A549 (cell line): Measurements from ENCODE around the gene GALNT5. TPM values are rescaled to one million over a fixed set of nuclear protein-coding genes. Genes with fewer than 3 reads are reported as not detected.

Source experiments
- ATAC-seq, 2 experiments: fragments of 200-7000 bp in 1 of 2; fragments of >200 bp in 1 of 2; cut with Nextera tagmentation in 1 of 2; cut with Tn5 transposase in 1 of 2; 3 replicates each; pipeline versions ENCODE4 v1.8.0 to v1.9.1; 2018 to 2020; ENCODE audit warnings: mild to moderate bottlenecking in 1 of 2, moderate library complexity in 1 of 2
- CTCF ChIA-PET: fragments of 300-600 bp; sonication (Branson Sonifier 250); formaldehyde crosslinking; extraction: SDS; loops from one replicate; lab custom pipeline; 2021; ENCODE audit warnings: antibody characterized with exemption, inconsistent platforms; lab: Yijun Ruan, JAX
- POLR2A ChIA-PET: fragments of 350-600 bp; formaldehyde crosslinking; extraction: SDS; loops from one replicate; lab custom pipeline; 2021; ENCODE audit warnings: antibody characterized with exemption, inconsistent platforms; lab: Yijun Ruan, JAX
- DNase-seq, 2 experiments: peaks; one replicate each; pipeline versions ENCODE4 v3.0.0 to v3.0.0-alpha.2; 2011 to 2016; ENCODE audit warnings: low read depth in 1 of 2, low spot score in 1 of 2
- FAIRE-seq: peaks from 2 replicates; lab custom pipeline; 2011; peaks lifted over from hg19 to GRCh38; lab: Jason Lieb, UNC
- H3K27ac ChIP-seq, 2 experiments: fragments of >200 bp; sonication (Bioruptor Twin); formaldehyde crosslinking; 3 replicates each; pipeline ENCODE4 v1.5.1; 2016 to 2017
- H3K4me1 ChIP-seq: fragments of >200 bp; sonication (Bioruptor Twin); formaldehyde crosslinking; 3 replicates; pipeline ENCODE4 v1.6.1; 2016
- H3K4me2 ChIP-seq: fragments of >200 bp; sonication (Bioruptor Twin); formaldehyde crosslinking; 3 replicates; pipeline ENCODE4 v1.6.1; 2016
- H3K4me3 ChIP-seq: fragments of >200 bp; sonication (Bioruptor Twin); formaldehyde crosslinking; 3 replicates; pipeline ENCODE4 v1.5.1; 2016
- H3K9me3 ChIP-seq: fragments of >200 bp; sonication (Bioruptor Twin); formaldehyde crosslinking; 3 replicates; pipeline ENCODE4 v1.6.1; 2016
- BCL3 ChIP-seq: fragments of >200 bp; sonication (Bioruptor Twin); formaldehyde crosslinking; IDR thresholded peaks from 3 replicates; pipeline ENCODE4 v1.6.1; 2016
- CBX8 ChIP-seq: fragments of 200-600 bp; sonication (generic); IDR thresholded peaks from 2 replicates; pipeline ENCODE4 v1.6.1; 2016
- CEBPB ChIP-seq, 2 experiments: fragments of >200 bp in 1 of 2; sonication (Bioruptor Twin) in 1 of 2; formaldehyde crosslinking in 1 of 2; IDR thresholded peaks; 2 replicates each; pipeline ENCODE4 v1.6.1; 2012 to 2016
- EHMT2 ChIP-seq: fragments of 200-600 bp; sonication (generic); IDR thresholded peaks from 2 replicates; pipeline ENCODE4 v1.6.1; 2016; ENCODE audit warnings: antibody characterized with exemption, low read depth, mild to moderate bottlenecking, moderate library complexity
- EP300 ChIP-seq, 2 experiments: fragments of >200 bp; sonication (Bioruptor Twin); formaldehyde crosslinking; IDR thresholded peaks; 2 replicates in 1 of 2; 3 replicates in 1 of 2; pipeline ENCODE4 v1.6.1; 2016 to 2017
- ESRRA ChIP-seq: fragments of 150-350 bp; IDR thresholded peaks from 2 replicates; pipeline ENCODE4 v1.6.1; 2014; ENCODE audit warnings: mild to moderate bottlenecking, low read length, borderline replicate concordance
- FOSL2 ChIP-seq, 2 experiments: fragments of 450-650 bp in 1 of 2; fragments of >200 bp in 1 of 2; sonication (Bioruptor Twin) in 1 of 2; formaldehyde crosslinking; IDR thresholded peaks; 2 replicates each; pipeline versions ENCODE4 v1.5.0 to v1.6.1; 2016 to 2020; ENCODE audit warnings: mild to moderate bottlenecking in 1 of 2, moderate library complexity in 1 of 2
- FOXS1 ChIP-seq: fragments of 250-450 bp; sonication (Bioruptor Pico); IDR thresholded peaks from 2 replicates; pipeline ENCODE4 v1.5.0; 2020; ENCODE audit warnings: mild to moderate bottlenecking, moderate library complexity
- GATA3 ChIP-seq: IDR thresholded peaks from 2 replicates; pipeline ENCODE4 v1.6.1; 2012; ENCODE audit warnings: borderline replicate concordance
- HOXB5 ChIP-seq: fragments of 250-450 bp; sonication (Bioruptor Pico); IDR thresholded peaks from 2 replicates; pipeline ENCODE4 v1.5.0; 2020; ENCODE audit warnings: mild to moderate bottlenecking, moderate library complexity
- JUN ChIP-seq, 2 experiments: fragments of >200 bp; sonication (Bioruptor Twin); formaldehyde crosslinking; IDR thresholded peaks; 2 replicates in 1 of 2; 3 replicates in 1 of 2; pipeline ENCODE4 v1.6.1; 2016 to 2017
- MAFK ChIP-seq: fragments of 450-650 bp; IDR thresholded peaks from 2 replicates; pipeline ENCODE4 v1.6.1; 2014; ENCODE audit not compliant: partially characterized antibody
- MAX ChIP-seq: IDR thresholded peaks from 2 replicates; pipeline ENCODE4 v1.6.1; 2012
- MYC ChIP-seq: IDR thresholded peaks from 2 replicates; pipeline ENCODE4 v1.6.1; 2012; ENCODE audit warnings: mild to moderate bottlenecking, inconsistent platforms, low read length, improper control_type of control experiment, borderline replicate concordance
- NPAS2 ChIP-seq: fragments of 250-450 bp; sonication (Bioruptor Pico); IDR thresholded peaks from 2 replicates; pipeline ENCODE4 v1.8.0; 2022; ENCODE audit warnings: mild to moderate bottlenecking, moderate library complexity, borderline replicate concordance
- PHF8 ChIP-seq: fragments of 200-600 bp; sonication (generic); IDR thresholded peaks from 2 replicates; pipeline ENCODE4 v1.6.1; 2016; ENCODE audit warnings: low read depth, mild to moderate bottlenecking, antibody characterized with exemption, moderate library complexity, borderline replicate concordance
- RCOR1 ChIP-seq: fragments of 150-350 bp; IDR thresholded peaks from 2 replicates; pipeline ENCODE4 v1.6.1; 2014; ENCODE audit warnings: antibody characterized with exemption, low read length, low read depth
- RFX5 ChIP-seq: fragments of 450-650 bp; IDR thresholded peaks from 2 replicates; pipeline ENCODE4 v1.7.1; 2014; ENCODE audit warnings: antibody characterized with exemption, mild to moderate bottlenecking, moderate library complexity
- TFCP2L1 ChIP-seq: fragments of 250-450 bp; sonication (Bioruptor Pico); IDR thresholded peaks from 2 replicates; pipeline ENCODE4 v1.5.0; 2021; ENCODE audit warnings: mild to moderate bottlenecking
- TP53 ChIP-seq: fragments of 250-450 bp; sonication (Bioruptor Pico); IDR thresholded peaks from 2 replicates; pipeline ENCODE4 v1.5.0; 2021; ENCODE audit warnings: mild to moderate bottlenecking, moderate library complexity
- WGBS: methylation state at CpG from one replicate; pipeline ENCODE4 v1.1.6; 2017; ENCODE audit errors: missing lambda C conversion rate; 5-methylcytosine and 5-hydroxymethylcytosine counted together
- polyA minus RNA-seq: library from RNA; depleted of rRNA, polyadenylated mRNA; stranded (reverse); fragments of >200 nt; gene quantifications from 2 replicates; pipeline ENCODE4 v1.2.3, GENCODE V29; 2011; rRNA and poly(A)+ RNA removed
- polyA plus RNA-seq, 4 experiments: library from polyadenylated mRNA; depleted of rRNA in 3 of 4; stranded (reverse); fragments of >200 nt; fragmentation: RNase III in 1 of 4; extraction: RNeasy Plus Mini Kit Qiagen cat#74134 plus additional on column Dnase treatment in 1 of 4; gene quantifications; 2 replicates in 3 of 4; 3 replicates in 1 of 4; pipeline ENCODE4 v1.2.3, GENCODE V29; 2011 to 2017

The GALNT5 gene
- 3.0 and 3.3 TPM in 2 replicates for polyA plus RNA-seq (2011; rRNA removed)
- 0.28 and 0.31 TPM in 2 replicates for polyA plus RNA-seq (2012; cell fraction: cytosol; rRNA removed)
- 0.32 and 0.54 TPM in 2 replicates for polyA plus RNA-seq (2012; cell fraction: nucleus; rRNA removed)
- polyA plus RNA-seq (2017; fragmentation: RNase III; extraction: RNeasy Plus Mini Kit Qiagen cat#74134 plus additional on column Dnase treatment), result 2.3 to 3.2 TPM (median 2.9 TPM) in 3 replicates
- 1.6 and 3.3 TPM in 2 replicates for polyA minus RNA-seq

- CTCF ChIA-PET, result interaction anchor here (1.0 kb wide), 1 partner anchor 32 kb away, joined by 3 read pairs; no protein-coding TSS in a partner anchor
- FAIRE-seq (no peak), DNase-seq (peak; percentile 3 to 16), ATAC-seq (peak; percentile 73 to 79)
- H3K4me2 ChIP-seq, result peak within 1 kb of the TSS; percentile 92
- H3K9me3 ChIP-seq, result no peaks in the 10 kb centered on the region
- H3K27ac ChIP-seq, result peak within 1 kb of the TSS; percentile 68 to 83
- WGBS, result 11% methylated on average over 15 of the region's 15 CpGs
- H3K4me1 ChIP-seq, result peaks cover 48% of the 10 kb centered on the region
- TF ChIP-seq MAX, result peak; percentile 39; the same call in 1 of the 2 replicates
- TF ChIP-seq FOXS1, result no peak
- POLR2A ChIA-PET, result interaction anchor here (0.6 kb wide), 1 partner anchor 10 kb away, joined by 3 read pairs; no protein-coding TSS in a partner anchor
- peak within 1 kb of the TSS; percentile 47 for H3K4me3 ChIP-seq
These were observed at the start of gene GALNT5 for GRCh38 chr2:157257312-157258252. TSS of gene GALNT5 (plus strand) at chr2:157257705. CDS start at chr2:157258083, 378 bp downstream.

- H3K4me1 ChIP-seq, result no peaks in the 10 kb centered on the region
- no peak for ATAC-seq
- no peak overlapping the region for H3K4me3 ChIP-seq
- ChIA-PET POLR2A (no interaction called here), CTCF (no interaction called here)
- TF ChIP-seq TFCP2L1 (CRISPR knock-in tag) (no peak), CEBPB (IDR thresholded peaks at IDR 0.05) (no peak), RCOR1 (no peak), EP300 (IDR thresholded peaks at IDR 0.05) (no peak), HOXB5 (CRISPR knock-in tag) (no peak), ESRRA (no peak), FOSL2 (IDR thresholded peaks at IDR 0.05) (no peak), FOSL2 (CRISPR knock-in tag; IDR thresholded peaks at IDR 0.05) (no peak), MAFK (no peak), RFX5 (no peak), MYC (no peak), BCL3 (no peak)
- H3K9me3 ChIP-seq, result no peaks in the 10 kb centered on the region
- DNase-seq, result no peak
- no peak for FAIRE-seq
- H3K4me2 ChIP-seq, result no peak overlapping the region
- no peak overlapping the region for H3K27ac ChIP-seq
These were observed 41.1 kb upstream of the GALNT5 start for GRCh38 chr2:157216286-157216965.

- H3K4me2 ChIP-seq, result no peak overlapping the region
- ATAC-seq, result no peak
- no peaks in the 10 kb centered on the region for H3K9me3 ChIP-seq
- no peak overlapping the region for H3K27ac ChIP-seq
- ChIA-PET CTCF (interaction anchor here (1.1 kb wide), 1 partner anchor 12 kb away, joined by 3 read pairs; no protein-coding TSS in a partner anchor), POLR2A (no interaction called here)
- WGBS, result 77% methylated on average over 2 of the region's 2 CpGs
- no peaks in the 10 kb centered on the region for H3K4me1 ChIP-seq
- H3K4me3 ChIP-seq, result no peak overlapping the region
- no peak for TF ChIP-seq FOSL2 (IDR thresholded peaks at IDR 0.05)
- TF ChIP-seq FOSL2 (CRISPR knock-in tag; IDR thresholded peaks at IDR 0.05), result no peak
- TF ChIP-seq JUN (IDR thresholded peaks at IDR 0.05), result no peak
- TF ChIP-seq RCOR1, result no peak
- no peak for TF ChIP-seq GATA3
- TF ChIP-seq NPAS2 (CRISPR knock-in tag), result no peak
- no peak for TF ChIP-seq EHMT2
- no peak for TF ChIP-seq TP53
- TF ChIP-seq CEBPB (IDR thresholded peaks at IDR 0.05), result no peak
- no peak for TF ChIP-seq PHF8
- TF ChIP-seq CBX8, result no peak
- TF ChIP-seq ESRRA, result no peak
- FAIRE-seq, result no peak
- no peak for DNase-seq
These were observed 40.1 kb upstream of the GALNT5 start for GRCh38 chr2:157217409-157217808.
